PC-9 (cell line): ENCODE data around the gene ZNF77.

Source experiments
- CTCF ChIP-seq: fragments of 200-600 bp; sonication (generic); conservative IDR thresholded peaks from 2 replicates; pipeline ENCODE4 v1.6.1; 2017; ENCODE audit warnings: mixed run types, antibody characterized with exemption, mild to moderate bottlenecking, moderate library complexity
- EZH2 ChIP-seq: fragments of 200-600 bp; sonication (generic); IDR thresholded peaks from 2 replicates; pipeline ENCODE4 v1.8.0; 2017; ENCODE audit warnings: antibody characterized with exemption, low read depth

GRCh38 chr19:2923510-2923909 lies 21.3 kb downstream of the ZNF77 start:
- TF ChIP-seq CTCF (no peak), EZH2 (no peak)
